ENCODE results near the gene TTBK2. TPM values are rescaled to one million over a fixed set of nuclear protein-coding genes. Genes with fewer than 3 reads are reported as not detected.

TTBK2 gene
- total RNA-seq, 1 experiment from 2014 or later: 18.6 TPM

DNA sequence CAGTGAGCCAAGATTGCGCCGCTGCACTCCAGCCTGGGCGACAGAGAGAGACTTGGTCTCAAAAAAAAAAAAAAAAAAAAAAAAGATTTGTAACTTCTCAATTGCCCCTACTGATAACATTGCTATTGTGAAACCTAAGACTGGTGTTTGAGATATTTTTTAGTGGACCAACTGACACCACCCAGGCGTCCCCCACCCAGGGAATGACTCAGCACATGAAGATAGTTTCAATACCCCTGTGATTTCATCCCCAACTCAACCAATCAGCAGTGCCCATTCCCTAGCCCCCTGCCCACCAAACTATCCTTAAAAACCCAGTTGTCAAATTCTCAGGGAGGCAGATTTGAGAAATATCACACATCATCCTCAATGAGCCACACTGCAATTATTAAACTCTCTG is 76.9 kb downstream of the TTBK2 start (continued):
- TF ChIP-seq, protein P1, sequence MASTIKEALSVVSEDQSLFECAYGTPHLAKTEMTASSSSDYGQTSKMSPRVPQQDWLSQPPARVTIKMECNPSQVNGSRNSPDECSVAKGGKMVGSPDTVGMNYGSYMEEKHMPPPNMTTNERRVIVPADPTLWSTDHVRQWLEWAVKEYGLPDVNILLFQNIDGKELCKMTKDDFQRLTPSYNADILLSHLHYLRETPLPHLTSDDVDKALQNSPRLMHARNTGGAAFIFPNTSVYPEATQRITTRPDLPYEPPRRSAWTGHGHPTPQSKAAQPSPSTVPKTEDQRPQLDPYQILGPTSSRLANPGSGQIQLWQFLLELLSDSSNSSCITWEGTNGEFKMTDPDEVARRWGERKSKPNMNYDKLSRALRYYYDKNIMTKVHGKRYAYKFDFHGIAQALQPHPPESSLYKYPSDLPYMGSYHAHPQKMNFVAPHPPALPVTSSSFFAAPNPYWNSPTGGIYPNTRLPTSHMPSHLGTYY (CRISPR knock-in tag; IDR thresholded peaks at IDR 0.05): no peak
- TF ChIP-seq EMX1 (CRISPR knock-in tag; IDR thresholded peaks at IDR 0.05): no peak
- TF ChIP-seq, protein P2, sequence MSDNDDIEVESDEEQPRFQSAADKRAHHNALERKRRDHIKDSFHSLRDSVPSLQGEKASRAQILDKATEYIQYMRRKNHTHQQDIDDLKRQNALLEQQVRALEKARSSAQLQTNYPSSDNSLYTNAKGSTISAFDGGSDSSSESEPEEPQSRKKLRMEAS (CRISPR knock-in tag; IDR thresholded peaks at IDR 0.05): no peak

DNA sequence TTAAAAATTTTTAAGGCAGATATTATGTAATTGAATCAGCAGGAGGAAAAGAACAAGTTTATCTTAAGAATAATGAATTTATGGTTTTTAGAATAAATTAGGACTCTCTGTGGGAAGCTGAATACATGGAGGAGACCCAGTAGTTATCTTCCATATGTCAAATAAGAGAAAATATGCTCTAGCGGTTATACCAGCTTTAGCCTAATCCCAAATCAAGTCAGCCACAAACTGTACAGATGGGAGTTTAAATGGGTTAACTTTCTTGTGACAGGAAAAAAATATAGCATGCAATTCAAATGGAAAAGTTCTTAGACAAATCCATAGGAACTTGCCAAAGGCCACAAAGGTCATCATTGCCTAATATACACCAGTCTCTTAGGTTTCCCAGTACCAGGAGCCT is 84.3 kb downstream of the TTBK2 start:
- POLR2A ChIA-PET: no interaction called here
- H3K27me3 Mint-ChIP-seq (ENCODE audit: low read depth): no peaks in the 10 kb centered on the region
- TF ChIP-seq, protein P3, sequence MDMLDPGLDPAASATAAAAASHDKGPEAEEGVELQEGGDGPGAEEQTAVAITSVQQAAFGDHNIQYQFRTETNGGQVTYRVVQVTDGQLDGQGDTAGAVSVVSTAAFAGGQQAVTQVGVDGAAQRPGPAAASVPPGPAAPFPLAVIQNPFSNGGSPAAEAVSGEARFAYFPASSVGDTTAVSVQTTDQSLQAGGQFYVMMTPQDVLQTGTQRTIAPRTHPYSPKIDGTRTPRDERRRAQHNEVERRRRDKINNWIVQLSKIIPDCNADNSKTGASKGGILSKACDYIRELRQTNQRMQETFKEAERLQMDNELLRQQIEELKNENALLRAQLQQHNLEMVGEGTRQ (CRISPR knock-in tag; IDR thresholded peaks at IDR 0.05): no peak
- TF ChIP-seq RELA (CRISPR knock-in tag; IDR thresholded peaks at IDR 0.05; ENCODE audit: borderline replicate concordance) (no peak), TCF7 (CRISPR knock-in tag; IDR thresholded peaks at IDR 0.05; ENCODE audit: low read depth) (no peak), ZNF416 (CRISPR knock-in tag; IDR thresholded peaks at IDR 0.05) (no peak), FOXJ3 (CRISPR knock-in tag; IDR thresholded peaks at IDR 0.05; ENCODE audit: borderline replicate concordance) (no peak), ZBTB21 (CRISPR knock-in tag; IDR thresholded peaks at IDR 0.05; ENCODE audit: borderline replicate concordance) (no peak), TEAD4 (CRISPR knock-in tag; IDR thresholded peaks at IDR 0.05) (no peak), MXD4 (CRISPR knock-in tag; IDR thresholded peaks at IDR 0.05; ENCODE audit: borderline replicate concordance) (no peak), ATF1 (CRISPR knock-in tag; IDR thresholded peaks at IDR 0.05) (no peak)
- TF ChIP-seq, protein P4, sequence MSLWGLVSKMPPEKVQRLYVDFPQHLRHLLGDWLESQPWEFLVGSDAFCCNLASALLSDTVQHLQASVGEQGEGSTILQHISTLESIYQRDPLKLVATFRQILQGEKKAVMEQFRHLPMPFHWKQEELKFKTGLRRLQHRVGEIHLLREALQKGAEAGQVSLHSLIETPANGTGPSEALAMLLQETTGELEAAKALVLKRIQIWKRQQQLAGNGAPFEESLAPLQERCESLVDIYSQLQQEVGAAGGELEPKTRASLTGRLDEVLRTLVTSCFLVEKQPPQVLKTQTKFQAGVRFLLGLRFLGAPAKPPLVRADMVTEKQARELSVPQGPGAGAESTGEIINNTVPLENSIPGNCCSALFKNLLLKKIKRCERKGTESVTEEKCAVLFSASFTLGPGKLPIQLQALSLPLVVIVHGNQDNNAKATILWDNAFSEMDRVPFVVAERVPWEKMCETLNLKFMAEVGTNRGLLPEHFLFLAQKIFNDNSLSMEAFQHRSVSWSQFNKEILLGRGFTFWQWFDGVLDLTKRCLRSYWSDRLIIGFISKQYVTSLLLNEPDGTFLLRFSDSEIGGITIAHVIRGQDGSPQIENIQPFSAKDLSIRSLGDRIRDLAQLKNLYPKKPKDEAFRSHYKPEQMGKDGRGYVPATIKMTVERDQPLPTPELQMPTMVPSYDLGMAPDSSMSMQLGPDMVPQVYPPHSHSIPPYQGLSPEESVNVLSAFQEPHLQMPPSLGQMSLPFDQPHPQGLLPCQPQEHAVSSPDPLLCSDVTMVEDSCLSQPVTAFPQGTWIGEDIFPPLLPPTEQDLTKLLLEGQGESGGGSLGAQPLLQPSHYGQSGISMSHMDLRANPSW (CRISPR knock-in tag; conservative IDR thresholded peaks at IDR 0.05; ENCODE audit: low read depth): no peak
- TF ChIP-seq, protein P5, sequence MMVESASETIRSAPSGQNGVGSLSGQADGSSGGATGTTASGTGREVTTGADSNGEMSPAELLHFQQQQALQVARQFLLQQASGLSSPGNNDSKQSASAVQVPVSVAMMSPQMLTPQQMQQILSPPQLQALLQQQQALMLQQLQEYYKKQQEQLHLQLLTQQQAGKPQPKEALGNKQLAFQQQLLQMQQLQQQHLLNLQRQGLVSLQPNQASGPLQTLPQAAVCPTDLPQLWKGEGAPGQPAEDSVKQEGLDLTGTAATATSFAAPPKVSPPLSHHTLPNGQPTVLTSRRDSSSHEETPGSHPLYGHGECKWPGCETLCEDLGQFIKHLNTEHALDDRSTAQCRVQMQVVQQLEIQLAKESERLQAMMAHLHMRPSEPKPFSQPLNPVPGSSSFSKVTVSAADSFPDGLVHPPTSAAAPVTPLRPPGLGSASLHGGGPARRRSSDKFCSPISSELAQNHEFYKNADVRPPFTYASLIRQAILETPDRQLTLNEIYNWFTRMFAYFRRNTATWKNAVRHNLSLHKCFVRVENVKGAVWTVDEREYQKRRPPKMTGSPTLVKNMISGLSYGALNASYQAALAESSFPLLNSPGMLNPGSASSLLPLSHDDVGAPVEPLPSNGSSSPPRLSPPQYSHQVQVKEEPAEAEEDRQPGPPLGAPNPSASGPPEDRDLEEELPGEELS (CRISPR knock-in tag; IDR thresholded peaks at IDR 0.05): no peak
- DNase-seq (ENCODE audit: low spot score) (no peak), ATAC-seq (no peak)
- CTCF ChIA-PET: interaction anchor here (0.9 to 1.3 kb wide), 2 partner anchors 36 to 90 kb away, joined by 3 to 4 read pairs; no protein-coding TSS in a partner anchor
- H3K36me3 Mint-ChIP-seq: peaks cover 7% of the 10 kb centered on the region; the same call in 1 of the 2 replicates
- no peak overlapping the region for H3K27ac Mint-ChIP-seq
- no peak overlapping the region for H3K4me3 Mint-ChIP-seq
- no peaks in the 10 kb centered on the region for H3K9me3 Mint-ChIP-seq
- H3K4me1 Mint-ChIP-seq: no peaks in the 10 kb centered on the region

DNA sequence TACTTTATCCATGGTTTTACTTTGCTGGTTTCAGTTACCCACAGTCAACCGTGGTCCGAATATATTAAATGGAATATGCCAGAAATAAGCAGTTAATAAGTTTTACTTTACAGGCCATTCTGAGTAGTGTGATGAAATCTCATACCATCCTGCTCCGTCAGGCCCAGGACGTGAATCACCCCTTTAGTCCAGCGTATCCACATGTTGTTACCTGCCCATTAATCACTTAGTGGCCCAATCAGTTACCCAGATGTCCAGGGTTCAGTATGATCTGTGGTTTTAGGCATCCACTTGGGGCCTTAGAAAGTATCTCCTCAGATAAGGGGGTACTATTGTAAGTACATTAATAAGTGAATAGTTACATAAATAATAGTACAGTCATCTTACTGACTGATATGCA is 88.0 kb downstream of the TTBK2 start:
- no peaks in the 10 kb centered on the region for H3K36me3 Mint-ChIP-seq
- H3K4me3 Mint-ChIP-seq: no peak overlapping the region
- CTCF ChIA-PET: no interaction called here
- DNase-seq (ENCODE audit: low spot score) (no peak), ATAC-seq (no peak)
- no peaks in the 10 kb centered on the region for H3K9me3 Mint-ChIP-seq
- no peaks in the 10 kb centered on the region for H3K4me1 Mint-ChIP-seq
- POLR2A ChIA-PET: no interaction called here
- no peak overlapping the region for H3K27ac Mint-ChIP-seq
- no peaks in the 10 kb centered on the region for H3K27me3 Mint-ChIP-seq (ENCODE audit: low read depth)
- TF ChIP-seq TP53 (CRISPR knock-in tag; IDR thresholded peaks at IDR 0.05) (no peak), ZNF396 (CRISPR knock-in tag; IDR thresholded peaks at IDR 0.05; ENCODE audit: borderline replicate concordance) (no peak), KAT7 (CRISPR knock-in tag; IDR thresholded peaks at IDR 0.05; ENCODE audit: borderline replicate concordance) (no peak), NFE2L1 (CRISPR knock-in tag; IDR thresholded peaks at IDR 0.05) (no peak), ZNF416 (CRISPR knock-in tag; IDR thresholded peaks at IDR 0.05) (no peak), SMAD4 (CRISPR knock-in tag; IDR thresholded peaks at IDR 0.05) (no peak), FOXK1 (CRISPR knock-in tag; IDR thresholded peaks at IDR 0.05) (no peak), NR3C1 (CRISPR knock-in tag; conservative IDR thresholded peaks at IDR 0.05; ENCODE audit: low read depth) (no peak)
- TF ChIP-seq, protein P6, sequence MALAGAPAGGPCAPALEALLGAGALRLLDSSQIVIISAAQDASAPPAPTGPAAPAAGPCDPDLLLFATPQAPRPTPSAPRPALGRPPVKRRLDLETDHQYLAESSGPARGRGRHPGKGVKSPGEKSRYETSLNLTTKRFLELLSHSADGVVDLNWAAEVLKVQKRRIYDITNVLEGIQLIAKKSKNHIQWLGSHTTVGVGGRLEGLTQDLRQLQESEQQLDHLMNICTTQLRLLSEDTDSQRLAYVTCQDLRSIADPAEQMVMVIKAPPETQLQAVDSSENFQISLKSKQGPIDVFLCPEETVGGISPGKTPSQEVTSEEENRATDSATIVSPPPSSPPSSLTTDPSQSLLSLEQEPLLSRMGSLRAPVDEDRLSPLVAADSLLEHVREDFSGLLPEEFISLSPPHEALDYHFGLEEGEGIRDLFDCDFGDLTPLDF (CRISPR knock-in tag; IDR thresholded peaks at IDR 0.05): no peak

Data from WTC11 (cell line).